GM21528 (cell line): ENCODE measurements around the gene FUT8.

Experiments used
- ATAC-seq: cut with Tn5 transposase; IDR thresholded peaks from one replicate; pipeline ENCODE4 v1.9.1; 2021; ENCODE audit warnings: mild to moderate bottlenecking, moderate library complexity; ENCODE audit not compliant: unreplicated experiment, low FRiP score

The FUT8 gene

GRCh38 chr14:65750906-65751305, 338.4 kb downstream of the FUT8 start:
- no peak for ATAC-seq

GRCh38 chr14:65751510-65751909, 339.0 kb downstream of the FUT8 start:
- ATAC-seq = no peak

- ATAC-seq = no peak
Observed at GRCh38 chr14:65753061-65753460, 340.5 kb downstream of the FUT8 start.

GRCh38 chr14:65755331-65755730, 342.8 kb downstream of the FUT8 start:
- no peak for ATAC-seq

GRCh38 chr14:65756880-65757279, 344.4 kb downstream of the FUT8 start:
- ATAC-seq = no peak

- no peak for ATAC-seq
Observed at GRCh38 chr14:65769151-65769550, 356.6 kb downstream of the FUT8 start.

GRCh38 chr14:65770681-65771080, 358.2 kb downstream of the FUT8 start:
- no peak for ATAC-seq

GRCh38 chr14:65771271-65771670, 358.7 kb downstream of the FUT8 start:
- ATAC-seq = no peak

GRCh38 chr14:65772466-65772865, 359.9 kb downstream of the FUT8 start:
- ATAC-seq = no peak

GRCh38 chr14:65772921-65773574, 360.5 kb downstream of the FUT8 start:
- no peak for ATAC-seq

- ATAC-seq = no peak
Observed at GRCh38 chr14:65774041-65774440, 361.5 kb downstream of the FUT8 start.

GRCh38 chr14:65776193-65776852, 363.8 kb downstream of the FUT8 start:
- ATAC-seq = no peak

GRCh38 chr14:65780566-65780965, 368.0 kb downstream of the FUT8 start:
- ATAC-seq = no peak

- ATAC-seq = no peak
Observed at GRCh38 chr14:65783101-65783500, 370.6 kb downstream of the FUT8 start.

GRCh38 chr14:65783576-65783975, 371.0 kb downstream of the FUT8 start:
- no peak for ATAC-seq

- no peak for ATAC-seq
Observed at GRCh38 chr14:65784574-65784973, 372.0 kb downstream of the FUT8 start.

GRCh38 chr14:65787461-65787860, 374.9 kb downstream of the FUT8 start:
- no peak for ATAC-seq

GRCh38 chr14:65788876-65789275, 376.3 kb downstream of the FUT8 start:
- no peak for ATAC-seq

GRCh38 chr14:65789363-65789762, 376.8 kb downstream of the FUT8 start:
- ATAC-seq = no peak

- no peak for ATAC-seq
Observed at GRCh38 chr14:65790172-65790815, 377.8 kb downstream of the FUT8 start.

GRCh38 chr14:65791191-65791981, 378.9 kb downstream of the FUT8 start:
- ATAC-seq = no peak
